ENCODE results near the gene RAB29.
"Not testable (repeated sequence)": the region's sequence is repeated elsewhere in the genome, so short reads cannot be mapped to it uniquely, and the experiment has no call there.

DNA sequence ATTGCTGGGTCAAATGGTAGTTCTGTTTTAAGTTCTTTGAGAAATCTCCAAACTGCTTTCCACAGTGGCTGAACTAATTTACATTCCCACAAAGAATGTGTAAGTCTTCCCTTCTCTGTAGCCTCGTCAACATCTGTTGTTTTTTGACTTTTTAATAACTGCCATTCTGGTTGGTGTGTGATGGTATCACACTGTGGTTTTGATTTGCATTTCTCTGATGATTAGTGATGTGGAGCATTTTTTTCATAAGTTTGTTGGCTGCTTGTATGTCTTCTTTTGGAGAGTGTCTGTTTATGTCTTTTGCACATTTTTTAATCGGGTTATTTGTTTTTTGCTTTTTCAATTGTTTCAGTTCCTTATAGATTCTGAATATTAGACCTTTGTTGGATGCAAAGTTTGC, 48.0 kb upstream of the RAB29 start:
- TF ChIP-seq, protein P1, sequence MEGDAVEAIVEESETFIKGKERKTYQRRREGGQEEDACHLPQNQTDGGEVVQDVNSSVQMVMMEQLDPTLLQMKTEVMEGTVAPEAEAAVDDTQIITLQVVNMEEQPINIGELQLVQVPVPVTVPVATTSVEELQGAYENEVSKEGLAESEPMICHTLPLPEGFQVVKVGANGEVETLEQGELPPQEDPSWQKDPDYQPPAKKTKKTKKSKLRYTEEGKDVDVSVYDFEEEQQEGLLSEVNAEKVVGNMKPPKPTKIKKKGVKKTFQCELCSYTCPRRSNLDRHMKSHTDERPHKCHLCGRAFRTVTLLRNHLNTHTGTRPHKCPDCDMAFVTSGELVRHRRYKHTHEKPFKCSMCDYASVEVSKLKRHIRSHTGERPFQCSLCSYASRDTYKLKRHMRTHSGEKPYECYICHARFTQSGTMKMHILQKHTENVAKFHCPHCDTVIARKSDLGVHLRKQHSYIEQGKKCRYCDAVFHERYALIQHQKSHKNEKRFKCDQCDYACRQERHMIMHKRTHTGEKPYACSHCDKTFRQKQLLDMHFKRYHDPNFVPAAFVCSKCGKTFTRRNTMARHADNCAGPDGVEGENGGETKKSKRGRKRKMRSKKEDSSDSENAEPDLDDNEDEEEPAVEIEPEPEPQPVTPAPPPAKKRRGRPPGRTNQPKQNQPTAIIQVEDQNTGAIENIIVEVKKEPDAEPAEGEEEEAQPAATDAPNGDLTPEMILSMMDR (IDR thresholded peaks at IDR 0.05), result not testable (repeated sequence)
- not testable (repeated sequence) for TF ChIP-seq NRF1 (IDR thresholded peaks at IDR 0.05; ENCODE audit: low read depth, low read length); RXRA (IDR thresholded peaks at IDR 0.05; ENCODE audit: borderline replicate concordance, low read depth); EZH2phosphoT487 (IDR thresholded peaks at IDR 0.05; ENCODE audit: borderline replicate concordance, low read depth); RAD21 (IDR thresholded peaks at IDR 0.05; ENCODE audit: low read length); RCOR1 (IDR thresholded peaks at IDR 0.05; ENCODE audit: low read length); GABPA (IDR thresholded peaks at IDR 0.05; ENCODE audit: low read depth); ELF1 (IDR thresholded peaks at IDR 0.05); EP300 (IDR thresholded peaks at IDR 0.05; ENCODE audit: borderline replicate concordance in 1 of 2, low read depth in 1 of 2, low read length in 1 of 2); SIN3A (IDR thresholded peaks at IDR 0.05; ENCODE audit: borderline replicate concordance, low read depth, low read length)
- TF ChIP-seq, protein P2, sequence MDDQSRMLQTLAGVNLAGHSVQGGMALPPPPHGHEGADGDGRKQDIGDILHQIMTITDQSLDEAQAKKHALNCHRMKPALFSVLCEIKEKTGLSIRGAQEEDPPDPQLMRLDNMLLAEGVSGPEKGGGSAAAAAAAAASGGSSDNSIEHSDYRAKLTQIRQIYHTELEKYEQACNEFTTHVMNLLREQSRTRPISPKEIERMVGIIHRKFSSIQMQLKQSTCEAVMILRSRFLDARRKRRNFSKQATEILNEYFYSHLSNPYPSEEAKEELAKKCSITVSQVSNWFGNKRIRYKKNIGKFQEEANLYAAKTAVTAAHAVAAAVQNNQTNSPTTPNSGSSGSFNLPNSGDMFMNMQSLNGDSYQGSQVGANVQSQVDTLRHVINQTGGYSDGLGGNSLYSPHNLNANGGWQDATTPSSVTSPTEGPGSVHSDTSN (IDR thresholded peaks at IDR 0.05), result not testable (repeated sequence)
